GM18502 (cell line): ENCODE measurements around the gene GRM3.

Experiments
- ATAC-seq: cut with Tn5 transposase; IDR thresholded peaks from one replicate; pipeline ENCODE4 v1.9.1; 2021; ENCODE audit warnings: mild to moderate bottlenecking; ENCODE audit not compliant: unreplicated experiment, poor library complexity

Gene GRM3

GRCh38 chr7:86689363-86689762 is 45.7 kb downstream of the GRM3 start:
- no peak for ATAC-seq

- ATAC-seq: no peak
Observed at GRCh38 chr7:86692755-86693154, 49.0 kb downstream of the GRM3 start.

DNA sequence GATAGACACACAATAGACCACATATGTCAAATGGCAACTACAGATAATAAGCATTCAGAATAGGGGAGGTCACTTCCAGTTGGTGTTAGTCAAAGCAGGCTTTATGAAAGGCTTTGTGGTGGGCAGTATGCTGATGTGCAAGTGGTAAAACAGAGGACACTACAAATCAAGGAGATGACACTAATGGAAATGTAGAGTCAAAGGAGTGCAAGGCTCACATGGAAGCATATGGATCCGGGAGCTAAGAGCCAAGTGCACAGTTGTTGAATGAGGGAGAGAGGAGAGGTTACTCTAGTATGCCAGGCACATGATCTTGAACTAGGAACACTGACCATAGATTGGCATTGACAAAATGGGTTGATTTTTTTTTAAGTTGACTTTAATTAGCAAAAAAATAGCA is 62.7 kb downstream of the GRM3 start:
- no peak for ATAC-seq

GRCh38 chr7:86708031-86708680 is 64.4 kb downstream of the GRM3 start:
- ATAC-seq: no peak

GRCh38 chr7:86720306-86720705 is 76.6 kb downstream of the GRM3 start:
- ATAC-seq: no peak

- ATAC-seq: no peak
Observed at GRCh38 chr7:86733783-86734182, 90.1 kb downstream of the GRM3 start.

DNA sequence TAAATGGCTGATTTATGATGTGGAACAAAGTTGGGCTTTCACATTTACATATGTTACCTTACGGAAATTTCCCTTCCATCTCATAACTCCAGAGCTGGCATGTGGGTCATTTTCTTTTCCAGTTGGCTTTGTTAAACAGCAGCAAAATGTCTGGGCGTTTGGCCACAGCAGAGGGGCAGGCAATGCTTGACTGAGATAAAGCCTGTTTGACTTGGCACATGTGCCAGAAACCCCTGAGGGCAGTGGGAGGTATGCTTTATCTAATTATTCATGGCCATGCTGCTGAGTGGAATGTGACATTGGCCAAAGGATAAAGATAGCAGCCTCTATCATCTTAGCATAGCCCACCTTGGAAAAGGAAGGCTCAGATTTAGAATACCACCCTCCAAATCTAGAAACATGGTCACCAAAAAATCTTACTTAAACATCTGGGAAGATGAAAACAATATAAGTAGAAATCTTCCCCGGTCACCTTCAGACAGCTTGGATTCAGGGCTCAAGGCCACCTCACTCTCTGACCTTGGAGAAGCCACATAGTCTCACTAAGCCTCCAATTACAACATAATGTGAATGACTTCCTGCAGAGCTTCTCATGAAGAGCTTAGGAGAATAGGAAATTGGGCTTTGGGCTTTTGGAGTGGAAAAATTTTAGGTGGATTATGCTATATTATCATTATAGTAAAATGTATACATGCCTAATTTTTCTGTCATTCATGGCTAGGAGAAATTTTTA is 101.5 kb downstream of the GRM3 start:
- no peak for ATAC-seq

DNA sequence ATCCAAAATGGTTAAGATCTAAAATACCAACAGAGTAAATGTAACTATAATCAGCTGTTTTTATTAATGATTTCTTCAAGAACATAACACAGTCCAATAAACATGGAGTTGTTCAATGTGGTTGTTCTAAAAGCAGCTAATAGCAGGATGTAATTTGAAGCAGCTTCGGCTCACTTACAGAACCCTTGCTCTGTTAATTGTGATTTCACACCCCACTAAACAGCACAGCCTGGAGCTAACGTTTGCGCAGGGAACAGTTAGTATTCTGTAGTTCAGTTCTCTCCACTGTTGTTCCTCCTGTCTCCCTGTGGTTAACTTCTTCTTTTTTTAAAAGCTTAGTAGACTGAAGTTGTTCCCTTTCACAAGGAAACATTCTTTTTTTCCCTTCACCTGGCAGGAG is 104.0 kb downstream of the GRM3 start:
- no peak for ATAC-seq

DNA sequence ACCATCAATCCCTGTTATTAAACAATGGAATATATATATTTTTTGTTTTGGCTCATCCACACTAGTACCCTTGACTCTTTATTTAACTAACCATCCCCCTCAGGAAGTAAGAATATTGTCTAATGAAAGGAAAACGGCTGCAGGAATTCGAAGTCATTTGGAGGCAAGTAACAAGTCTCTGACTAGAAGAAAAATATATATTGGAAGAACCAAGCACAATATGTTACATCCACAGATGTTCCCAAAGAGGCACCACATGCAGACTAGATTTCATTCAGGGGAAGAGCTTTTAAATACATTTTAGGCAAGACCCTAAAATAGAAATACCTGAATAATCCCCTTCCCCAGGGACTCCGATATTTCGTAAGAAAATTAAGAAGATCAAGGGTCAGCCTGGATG is 104.5 kb downstream of the GRM3 start:
- ATAC-seq: no peak

- peak; percentile 67 for ATAC-seq
Observed at GRCh38 chr7:86748843-86749719, 105.4 kb downstream of the GRM3 start.

GRCh38 chr7:86749741-86750665 is 106.3 kb downstream of the GRM3 start:
- ATAC-seq: no peak

GRCh38 chr7:86760236-86760635 is 116.5 kb downstream of the GRM3 start:
- ATAC-seq: no peak

- ATAC-seq: no peak
Observed at GRCh38 chr7:86762129-86762528, 118.4 kb downstream of the GRM3 start.

DNA sequence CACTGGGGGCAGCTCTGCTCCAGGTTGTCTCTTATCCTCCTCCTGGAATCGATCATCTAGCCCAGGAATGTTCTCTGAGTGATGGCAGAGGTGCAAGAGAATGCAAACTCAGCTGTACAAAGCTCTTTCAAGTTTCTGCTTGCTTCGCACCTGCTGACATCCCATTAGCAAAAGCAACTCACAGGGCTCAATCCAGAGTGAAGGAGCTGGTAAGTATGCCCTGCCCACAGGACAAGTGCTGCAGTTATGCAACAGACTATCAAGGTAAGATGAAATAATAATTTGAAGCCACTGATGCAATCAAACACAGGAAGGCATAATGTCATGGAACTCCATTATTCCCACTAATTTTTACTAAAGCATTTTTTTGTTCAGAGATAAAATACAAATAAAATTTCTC is 122.2 kb downstream of the GRM3 start:
- no peak for ATAC-seq

- peak; percentile 37 for ATAC-seq
Observed at GRCh38 chr7:86768394-86768793, 124.7 kb downstream of the GRM3 start.

GRCh38 chr7:86768967-86769760 is 125.5 kb downstream of the GRM3 start:
- peak; percentile 93 for ATAC-seq

DNA sequence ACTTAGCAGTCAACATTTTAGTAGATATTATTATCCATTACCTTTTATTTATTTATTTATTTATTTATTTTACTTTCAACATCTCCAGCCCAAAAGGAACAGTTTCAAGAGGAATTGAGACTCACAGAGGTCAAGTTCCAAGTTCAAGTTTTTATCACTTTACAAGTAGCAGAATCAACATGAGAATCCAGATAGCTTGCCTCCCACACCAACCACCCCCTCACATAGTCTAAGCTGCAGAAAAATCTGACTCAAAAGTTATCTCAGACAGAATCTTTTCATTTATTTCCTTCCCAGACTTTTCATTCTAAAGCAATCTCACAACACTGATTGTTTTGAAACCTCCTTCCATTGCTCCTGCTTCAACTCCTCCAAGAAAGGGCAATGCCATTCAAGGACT is 129.6 kb downstream of the GRM3 start:
- no peak for ATAC-seq

GRCh38 chr7:86775203-86775602 is 131.5 kb downstream of the GRM3 start:
- no peak for ATAC-seq

DNA sequence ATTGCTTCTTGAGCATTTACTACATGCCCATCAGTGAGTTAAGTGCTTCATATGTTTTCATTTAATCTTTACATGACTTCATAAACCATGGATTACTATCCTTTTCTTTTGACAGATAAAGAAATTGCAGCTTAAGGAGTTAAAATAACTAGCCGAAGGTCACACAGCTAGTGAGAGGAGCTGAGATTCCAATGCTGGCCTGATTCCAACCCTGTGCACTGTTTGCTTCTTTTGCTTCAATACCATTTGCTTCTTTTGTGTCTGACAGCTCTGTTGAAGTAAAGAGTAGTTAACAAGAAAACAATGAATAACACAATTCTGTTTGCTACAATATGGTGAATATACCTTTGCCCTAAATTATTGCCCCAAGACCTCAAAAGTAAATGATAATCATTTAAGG is 132.4 kb downstream of the GRM3 start:
- ATAC-seq: no peak
